Measurements from ENCODE around the gene GALNS.

- TF ChIP-seq, protein P1, sequence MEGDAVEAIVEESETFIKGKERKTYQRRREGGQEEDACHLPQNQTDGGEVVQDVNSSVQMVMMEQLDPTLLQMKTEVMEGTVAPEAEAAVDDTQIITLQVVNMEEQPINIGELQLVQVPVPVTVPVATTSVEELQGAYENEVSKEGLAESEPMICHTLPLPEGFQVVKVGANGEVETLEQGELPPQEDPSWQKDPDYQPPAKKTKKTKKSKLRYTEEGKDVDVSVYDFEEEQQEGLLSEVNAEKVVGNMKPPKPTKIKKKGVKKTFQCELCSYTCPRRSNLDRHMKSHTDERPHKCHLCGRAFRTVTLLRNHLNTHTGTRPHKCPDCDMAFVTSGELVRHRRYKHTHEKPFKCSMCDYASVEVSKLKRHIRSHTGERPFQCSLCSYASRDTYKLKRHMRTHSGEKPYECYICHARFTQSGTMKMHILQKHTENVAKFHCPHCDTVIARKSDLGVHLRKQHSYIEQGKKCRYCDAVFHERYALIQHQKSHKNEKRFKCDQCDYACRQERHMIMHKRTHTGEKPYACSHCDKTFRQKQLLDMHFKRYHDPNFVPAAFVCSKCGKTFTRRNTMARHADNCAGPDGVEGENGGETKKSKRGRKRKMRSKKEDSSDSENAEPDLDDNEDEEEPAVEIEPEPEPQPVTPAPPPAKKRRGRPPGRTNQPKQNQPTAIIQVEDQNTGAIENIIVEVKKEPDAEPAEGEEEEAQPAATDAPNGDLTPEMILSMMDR (conservative IDR thresholded peaks at IDR 0.05): no peak
- no peak for TF ChIP-seq EZH2 (IDR thresholded peaks at IDR 0.05; ENCODE audit: low read depth)
Observed at GRCh38 chr16:88883117-88883895, 26.6 kb upstream of the GALNS start.
